Mesenchymal stem cell (in vitro differentiated cells and primary cell): ENCODE data around the gene AHRR.
A peak's percentile ranks its signal among the peaks of the same experiment; 100 is the strongest.

Experiments
- DNase-seq: peaks from one replicate; pipeline ENCODE4 v3.0.0-alpha.2; 2013
- H2AFZ ChIP-seq: one replicate; pipeline ENCODE4 v1.6.1; 2013; ENCODE audit warnings: low read depth, mild to moderate bottlenecking, control low read depth, inconsistent platforms, low read length, moderate library complexity
- H2AK5ac ChIP-seq: 2 replicates; pipeline ENCODE4 v1.6.1; 2013; ENCODE audit warnings: low read length, moderate library complexity, mild to moderate bottlenecking, inconsistent platforms; ENCODE audit not compliant: severe bottlenecking
- H2BK120ac ChIP-seq: one replicate; pipeline ENCODE4 v1.6.1; 2013; ENCODE audit warnings: low read depth, mild to moderate bottlenecking, inconsistent platforms, low read length, moderate library complexity
- H2BK12ac ChIP-seq, 2 experiments: one replicate each; pipeline ENCODE4 v1.6.1; 2013; ENCODE audit warnings: inconsistent platforms in 2 of 2, low read length in 2 of 2, mild to moderate bottlenecking in 2 of 2, moderate library complexity in 2 of 2, control low read depth in 1 of 2
- H2BK15ac ChIP-seq: one replicate; pipeline ENCODE4 v1.6.1; 2013; ENCODE audit warnings: mild to moderate bottlenecking, low read depth, inconsistent platforms; ENCODE audit not compliant: poor library complexity, severe bottlenecking
- H2BK5ac ChIP-seq: 2 replicates; pipeline ENCODE4 v1.6.1; 2013; ENCODE audit warnings: low read depth, mild to moderate bottlenecking, low read length, control low read depth, inconsistent platforms; ENCODE audit not compliant: poor library complexity, severe bottlenecking
- H3K14ac ChIP-seq, 2 experiments: one replicate each; pipeline ENCODE4 v1.6.1; 2013; ENCODE audit warnings: inconsistent platforms in 2 of 2, low read length in 2 of 2, control low read depth in 1 of 2, mild to moderate bottlenecking in 1 of 2, moderate library complexity in 1 of 2
- H3K18ac ChIP-seq, 2 experiments: one replicate each; pipeline ENCODE4 v1.6.1; 2013; ENCODE audit warnings: inconsistent platforms in 2 of 2, low read length in 2 of 2, control low read depth in 1 of 2, low read depth in 1 of 2, mild to moderate bottlenecking in 1 of 2
- H3K23ac ChIP-seq, 2 experiments: one replicate each; pipeline ENCODE4 v1.6.1; 2013; ENCODE audit warnings: inconsistent platforms in 2 of 2, low read length in 2 of 2, mild to moderate bottlenecking in 2 of 2, moderate library complexity in 2 of 2, control low read depth in 1 of 2
- H3K27ac ChIP-seq: 2 replicates; pipeline ENCODE4 v1.5.1; 2013; ENCODE audit warnings: mild to moderate bottlenecking, moderate library complexity, low read length, control low read depth, inconsistent platforms; ENCODE audit not compliant: poor library complexity, severe bottlenecking
- H3K27me3 ChIP-seq, 2 experiments: 2 replicates each; pipeline versions ENCODE4 v1.6.1 to v1.7.0; 2013; ENCODE audit warnings: low read length in 2 of 2, mild to moderate bottlenecking in 2 of 2, moderate library complexity in 2 of 2, control low read depth in 1 of 2, inconsistent platforms in 1 of 2; ENCODE audit not compliant: control insufficient read depth in 1 of 2, insufficient read depth in 1 of 2
- H3K36me3 ChIP-seq, 2 experiments: 2 replicates each; pipeline versions ENCODE4 v1.6.1 to v1.7.0; 2013; ENCODE audit warnings: low read length in 2 of 2, control low read depth in 1 of 2, inconsistent platforms in 1 of 2, low read depth in 1 of 2, mild to moderate bottlenecking in 1 of 2; ENCODE audit not compliant: insufficient read depth in 2 of 2, control insufficient read depth in 1 of 2
- H3K4ac ChIP-seq, 2 experiments: one replicate each; pipeline ENCODE4 v1.6.1; 2013; ENCODE audit warnings: inconsistent platforms in 2 of 2, low read length in 2 of 2, mild to moderate bottlenecking in 2 of 2, moderate library complexity in 2 of 2, control low read depth in 1 of 2, low read depth in 1 of 2
- H3K4me1 ChIP-seq: 2 replicates; pipeline ENCODE4 v1.6.1; 2013; ENCODE audit warnings: low read depth, low read length, control low read depth; ENCODE audit not compliant: control insufficient read depth, insufficient read depth
- H3K4me2 ChIP-seq: 2 replicates; pipeline ENCODE4 v1.6.1; 2013; ENCODE audit warnings: low read length, mild to moderate bottlenecking, inconsistent platforms; ENCODE audit not compliant: poor library complexity, severe bottlenecking
- H3K4me3 ChIP-seq, 2 experiments: 2 replicates each; pipeline versions ENCODE4 v1.5.1 to v1.7.0; 2013; ENCODE audit warnings: low read length in 2 of 2, mild to moderate bottlenecking in 2 of 2, control low read depth in 1 of 2, low read depth in 1 of 2; ENCODE audit not compliant: insufficient read depth in 1 of 2
- H3K79me1 ChIP-seq: replicated peaks from 2 replicates; pipeline ENCODE4 v1.6.1; 2013; ENCODE audit warnings: mild to moderate bottlenecking, control low read depth, low read length, inconsistent platforms; ENCODE audit not compliant: poor library complexity, severe bottlenecking
- H3K9ac ChIP-seq: 2 replicates; pipeline ENCODE4 v1.7.0; 2013; ENCODE audit warnings: mild to moderate bottlenecking, low read length, moderate library complexity
- H3K9me3 ChIP-seq: 2 replicates; pipeline ENCODE4 v1.7.0; 2013; ENCODE audit warnings: mild to moderate bottlenecking, low read length; ENCODE audit not compliant: control insufficient read depth
- H4K8ac ChIP-seq: one replicate; pipeline ENCODE4 v1.6.1; 2013; ENCODE audit warnings: inconsistent platforms, mild to moderate bottlenecking, low read length, moderate library complexity
- H4K91ac ChIP-seq: one replicate; pipeline ENCODE4 v1.6.1; 2013; ENCODE audit warnings: mild to moderate bottlenecking, low read length, inconsistent platforms
- WGBS: methylation state at CpG from one replicate; pipeline ENCODE4 v1.1.7; 2013; ENCODE audit warnings: mixed read lengths; 5-methylcytosine and 5-hydroxymethylcytosine counted together

Gene AHRR

GRCh38 chr5:439636-440035 is 118.1 kb downstream of the AHRR start:
- H3K27ac ChIP-seq: no peak overlapping the region
- no peak overlapping the region for H2AFZ ChIP-seq
- no peak overlapping the region for H3K4ac ChIP-seq
- H3K79me1 ChIP-seq: peaks cover 19% of the 10 kb centered on the region
- WGBS: 85% methylated on average over 14 of the region's 14 CpGs
- no peak for DNase-seq
- H3K9ac ChIP-seq: no peak overlapping the region
- H3K4me3 ChIP-seq: no peak overlapping the region
- H3K9me3 ChIP-seq: no peaks in the 10 kb centered on the region
- H2BK5ac ChIP-seq: no peak overlapping the region
- no peak overlapping the region for H4K8ac ChIP-seq
- H3K27me3 ChIP-seq: no peaks in the 10 kb centered on the region
- no peak overlapping the region for H3K4me2 ChIP-seq
- no peak overlapping the region for H2BK15ac ChIP-seq
- H3K14ac ChIP-seq: no peak overlapping the region
- no peak overlapping the region for H4K91ac ChIP-seq
- peaks cover 16% of the 10 kb centered on the region for H3K4me1 ChIP-seq
- no peak overlapping the region for H2BK120ac ChIP-seq
- H3K36me3 ChIP-seq: peaks cover 2 to 9% of the 10 kb centered on the region in 2 experiments
- H3K18ac ChIP-seq: no peak overlapping the region
- no peak overlapping the region for H2AK5ac ChIP-seq
- no peak overlapping the region for H3K23ac ChIP-seq
- H2BK12ac ChIP-seq: no peak overlapping the region

DNA sequence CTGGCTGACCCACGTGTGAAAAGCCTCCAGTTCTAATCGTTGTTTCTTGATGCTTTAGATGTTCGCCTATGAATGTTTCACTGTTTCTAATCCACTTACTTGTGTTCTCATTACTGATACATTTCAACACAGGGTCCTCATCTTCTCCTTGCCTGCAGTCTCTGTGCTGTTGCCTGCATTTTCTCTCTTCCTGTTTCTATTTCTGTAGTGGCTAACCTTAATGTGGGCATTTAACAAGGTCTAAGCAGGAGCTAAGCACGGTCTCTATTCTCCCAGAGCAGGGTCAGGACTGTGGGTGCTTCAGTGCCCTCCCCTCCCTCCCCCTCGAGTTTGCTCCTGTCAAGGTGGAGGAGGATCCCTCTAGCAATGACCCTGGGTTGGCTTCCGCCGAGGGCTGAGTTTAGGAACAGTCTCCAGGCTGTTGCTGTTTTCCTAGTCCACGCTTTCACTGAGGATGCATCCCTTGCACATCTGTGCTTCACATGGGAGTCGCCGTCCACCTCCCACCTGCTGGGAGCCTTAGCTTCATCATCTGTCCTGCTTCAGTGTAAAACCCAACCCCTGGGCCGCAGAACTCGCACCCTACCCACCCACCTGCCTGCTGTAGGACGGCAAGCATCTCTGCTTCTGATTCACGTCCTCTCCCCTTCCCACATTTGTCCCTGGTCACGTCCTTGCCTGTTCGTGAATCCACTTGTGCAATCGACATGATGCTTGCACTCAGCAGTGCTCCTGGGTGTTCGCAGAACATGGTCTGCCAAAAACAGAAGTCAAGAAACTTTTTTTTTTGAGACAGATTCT is 119.1 kb downstream of the AHRR start:
- no peak overlapping the region for H4K91ac ChIP-seq
- no peak overlapping the region for H4K8ac ChIP-seq
- no peak overlapping the region for H3K14ac ChIP-seq
- H3K23ac ChIP-seq: no peak overlapping the region
- no peaks in the 10 kb centered on the region for H3K9me3 ChIP-seq
- H2BK12ac ChIP-seq: peak overlapping the region in 1 of 2 experiments; percentile 29
- no peak overlapping the region for H3K4ac ChIP-seq
- H2BK5ac ChIP-seq: no peak overlapping the region
- no peak overlapping the region for H2AFZ ChIP-seq
- peaks cover 17% of the 10 kb centered on the region for H3K4me1 ChIP-seq
- peaks cover 0 to 11% of the 10 kb centered on the region in 2 experiments for H3K36me3 ChIP-seq
- no peak overlapping the region for H3K27ac ChIP-seq
- no peak overlapping the region for H2BK120ac ChIP-seq
- peaks cover 25% of the 10 kb centered on the region for H3K79me1 ChIP-seq
- H3K18ac ChIP-seq: no peak overlapping the region
- no peak for DNase-seq
- no peak overlapping the region for H3K4me3 ChIP-seq
- H3K27me3 ChIP-seq: no peaks in the 10 kb centered on the region
- no peak overlapping the region for H3K4me2 ChIP-seq
- no peak overlapping the region for H3K9ac ChIP-seq
- WGBS: 89% methylated on average over 18 of the region's 18 CpGs
- peak overlapping the region; percentile 0 for H2BK15ac ChIP-seq
- no peak overlapping the region for H2AK5ac ChIP-seq

- Histone ChIP-seq H3K79me1 (peaks cover 27% of the 10 kb centered on the region), H4K8ac (no peak overlapping the region), H3K14ac (peak overlapping the region in 1 of 2 experiments; percentile 76), H4K91ac (no peak overlapping the region), H2BK12ac (peak overlapping the region in 1 of 2 experiments; percentile 78), H3K4me1 (peaks cover 20% of the 10 kb centered on the region), H3K9ac (peak overlapping the region; percentile 92), H2BK5ac (no peak overlapping the region), H2BK15ac (no peak overlapping the region), H3K23ac (no peak overlapping the region), H3K9me3 (no peaks in the 10 kb centered on the region), H3K27ac (no peak overlapping the region), H3K4me2 (peak overlapping the region; percentile 98), H3K4me3 (peak overlapping the region; percentile 93 to 99), H3K4ac (peak overlapping the region; percentile 79 to 93), H3K27me3 (no peaks in the 10 kb centered on the region), H2BK120ac (no peak overlapping the region), H2AFZ (no peak overlapping the region), H3K18ac (peak overlapping the region in 1 of 2 experiments; percentile 69), H3K36me3 (peaks cover 11 to 18% of the 10 kb centered on the region in 2 experiments), H2AK5ac (peak overlapping the region; percentile 11)
- 86% methylated on average over 5 of the region's 5 CpGs for WGBS
- DNase-seq: no peak
These were observed 120.5 kb downstream of the AHRR start for GRCh38 chr5:441996-442334.

DNA sequence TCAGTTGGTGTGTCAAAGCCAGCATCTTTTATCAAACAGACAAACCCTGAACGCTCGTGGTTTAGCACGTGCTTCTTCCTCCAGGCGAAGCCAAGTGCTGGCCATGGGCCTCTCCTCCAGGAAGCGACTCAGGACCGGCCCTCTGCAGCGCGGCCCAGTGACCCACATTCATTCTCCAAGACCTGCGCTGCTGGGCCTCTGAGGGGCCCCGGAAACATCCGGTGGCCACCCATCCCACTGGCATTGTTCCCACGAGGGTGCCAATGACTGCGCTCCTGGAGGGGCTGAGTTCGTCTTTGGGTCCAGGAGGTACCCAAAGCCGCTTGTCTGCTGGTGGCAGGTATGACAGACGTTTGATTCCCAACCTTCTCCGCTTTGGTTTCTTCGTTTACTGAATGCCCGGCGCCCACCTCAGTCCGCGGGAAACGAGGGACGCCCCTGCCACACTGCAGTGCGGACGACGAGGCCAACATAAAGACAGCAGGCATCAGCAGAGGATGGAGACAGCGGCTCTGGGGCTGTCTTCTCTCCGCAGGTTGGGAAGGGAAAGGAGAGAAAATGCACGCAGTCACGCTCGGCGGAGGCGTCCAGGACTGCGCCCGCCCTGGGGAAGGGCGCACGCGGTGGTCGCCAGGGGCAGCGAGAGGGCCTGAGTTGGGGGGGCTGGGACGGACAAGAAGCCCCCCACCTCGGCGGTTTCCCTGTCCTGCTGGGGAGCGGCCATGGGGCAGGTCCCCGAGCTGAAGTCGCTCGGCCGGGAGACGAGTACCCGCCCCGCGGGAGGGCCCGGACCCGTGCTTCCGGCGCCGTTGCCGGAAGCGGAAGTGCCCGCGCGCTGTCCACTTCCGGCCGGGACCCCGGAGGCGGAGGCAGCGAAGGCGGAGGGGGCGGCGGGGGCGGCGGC is 121.1 kb downstream of the AHRR start, which contains the start of gene EXOC3:
EXOC3 (plus strand) TSS at position 842 of the 904 bp plus-strand sequence. CDS start 3,030 bp downstream, outside the sequence.
- peak; percentile 77 for DNase-seq
- H3K79me1 ChIP-seq: peaks cover 33% of the 10 kb centered on the region
- peaks cover 20% of the 10 kb centered on the region for H3K4me1 ChIP-seq
- H4K8ac ChIP-seq: peak within 1 kb of the TSS; percentile 97
- H3K18ac ChIP-seq: peak within 1 kb of the TSS; percentile 87 to 97
- no peaks in the 10 kb centered on the region for H3K9me3 ChIP-seq
- H2AFZ ChIP-seq: peak within 1 kb of the TSS; percentile 83
- peak within 1 kb of the TSS; percentile 77 for H2BK120ac ChIP-seq
- peak within 1 kb of the TSS in 1 of 2 experiments; percentile 78 for H2BK12ac ChIP-seq
- peak within 1 kb of the TSS in 1 of 2 experiments; percentile 95 for H3K23ac ChIP-seq
- peak within 1 kb of the TSS; percentile 82 for H2BK15ac ChIP-seq
- H3K4me2 ChIP-seq: peak within 1 kb of the TSS; percentile 98
- H3K27ac ChIP-seq: no peak within 1 kb of the TSS
- H2BK5ac ChIP-seq: no peak within 1 kb of the TSS
- H3K4me3 ChIP-seq: peak within 1 kb of the TSS; percentile 93 to 99
- WGBS: 9% methylated on average over 63 of the region's 73 CpGs
- H4K91ac ChIP-seq: peak within 1 kb of the TSS; percentile 92
- H3K9ac ChIP-seq: peak within 1 kb of the TSS; percentile 92
- H3K14ac ChIP-seq: peak within 1 kb of the TSS in 1 of 2 experiments; percentile 88
- H3K36me3 ChIP-seq: peaks cover 17 to 22% of the 10 kb centered on the region in 2 experiments
- peak within 1 kb of the TSS; percentile 11 for H2AK5ac ChIP-seq
- H3K4ac ChIP-seq: peak within 1 kb of the TSS; percentile 86 to 93
- H3K27me3 ChIP-seq: no peaks in the 10 kb centered on the region
